ENCODE results near the gene DTHD1.

Gene DTHD1

DNA sequence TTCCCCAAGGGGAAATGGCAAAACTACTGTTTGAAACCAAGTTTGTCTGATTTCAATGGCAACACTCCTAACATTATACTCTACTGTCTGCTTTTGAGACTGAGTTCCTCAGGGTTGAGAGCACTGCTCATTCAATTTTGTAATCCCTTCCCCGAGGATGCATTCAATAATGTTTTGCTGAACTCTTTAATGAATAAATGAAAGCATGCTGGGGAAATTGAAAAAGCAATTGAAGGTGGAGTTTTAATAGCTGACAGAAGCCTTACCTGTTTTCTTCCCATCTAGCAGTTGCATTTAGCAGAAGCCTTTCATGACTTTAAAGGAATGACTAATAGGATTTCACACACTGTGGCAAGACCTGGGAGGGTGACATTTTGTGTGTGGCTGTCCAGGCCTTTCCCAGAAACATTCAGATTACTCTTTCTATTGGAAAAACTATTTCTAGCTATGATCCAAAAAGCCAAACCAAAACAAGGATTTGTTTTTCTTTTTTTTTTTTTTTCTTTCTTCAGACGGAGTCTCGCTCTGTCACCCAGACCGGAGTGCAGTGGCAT is 45.1 kb downstream of the DTHD1 start:
- no peak for TF ChIP-seq POLR2AphosphoS5 (IDR thresholded peaks at IDR 0.05; ENCODE audit: low read depth, low read length)
- TF ChIP-seq, protein P1, sequence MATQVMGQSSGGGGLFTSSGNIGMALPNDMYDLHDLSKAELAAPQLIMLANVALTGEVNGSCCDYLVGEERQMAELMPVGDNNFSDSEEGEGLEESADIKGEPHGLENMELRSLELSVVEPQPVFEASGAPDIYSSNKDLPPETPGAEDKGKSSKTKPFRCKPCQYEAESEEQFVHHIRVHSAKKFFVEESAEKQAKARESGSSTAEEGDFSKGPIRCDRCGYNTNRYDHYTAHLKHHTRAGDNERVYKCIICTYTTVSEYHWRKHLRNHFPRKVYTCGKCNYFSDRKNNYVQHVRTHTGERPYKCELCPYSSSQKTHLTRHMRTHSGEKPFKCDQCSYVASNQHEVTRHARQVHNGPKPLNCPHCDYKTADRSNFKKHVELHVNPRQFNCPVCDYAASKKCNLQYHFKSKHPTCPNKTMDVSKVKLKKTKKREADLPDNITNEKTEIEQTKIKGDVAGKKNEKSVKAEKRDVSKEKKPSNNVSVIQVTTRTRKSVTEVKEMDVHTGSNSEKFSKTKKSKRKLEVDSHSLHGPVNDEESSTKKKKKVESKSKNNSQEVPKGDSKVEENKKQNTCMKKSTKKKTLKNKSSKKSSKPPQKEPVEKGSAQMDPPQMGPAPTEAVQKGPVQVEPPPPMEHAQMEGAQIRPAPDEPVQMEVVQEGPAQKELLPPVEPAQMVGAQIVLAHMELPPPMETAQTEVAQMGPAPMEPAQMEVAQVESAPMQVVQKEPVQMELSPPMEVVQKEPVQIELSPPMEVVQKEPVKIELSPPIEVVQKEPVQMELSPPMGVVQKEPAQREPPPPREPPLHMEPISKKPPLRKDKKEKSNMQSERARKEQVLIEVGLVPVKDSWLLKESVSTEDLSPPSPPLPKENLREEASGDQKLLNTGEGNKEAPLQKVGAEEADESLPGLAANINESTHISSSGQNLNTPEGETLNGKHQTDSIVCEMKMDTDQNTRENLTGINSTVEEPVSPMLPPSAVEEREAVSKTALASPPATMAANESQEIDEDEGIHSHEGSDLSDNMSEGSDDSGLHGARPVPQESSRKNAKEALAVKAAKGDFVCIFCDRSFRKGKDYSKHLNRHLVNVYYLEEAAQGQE (IDR thresholded peaks at IDR 0.05; ENCODE audit: insufficient read depth in 1 of 2, low read depth in 2 of 2, low read length in 2 of 2) = no peak
- no peak for TF ChIP-seq FOXP2 (optimal IDR thresholded peaks at IDR 0.05; ENCODE audit: borderline replicate concordance, extremely low read depth, extremely low read length, insufficient read depth)
- TF ChIP-seq TAF1 (IDR thresholded peaks at IDR 0.05; ENCODE audit: borderline replicate concordance, insufficient read depth, low read length) = no peak
- TF ChIP-seq SIN3A (IDR thresholded peaks at IDR 0.05; ENCODE audit: borderline replicate concordance, insufficient read depth, low read length) = no peak

GRCh38 chr4:36327400-36327799 is 46.0 kb downstream of the DTHD1 start:
- TF ChIP-seq FOXP2 (optimal IDR thresholded peaks at IDR 0.05; ENCODE audit: borderline replicate concordance, extremely low read depth, extremely low read length, insufficient read depth) (no peak), POLR2AphosphoS5 (IDR thresholded peaks at IDR 0.05; ENCODE audit: low read depth, low read length) (no peak), TAF1 (IDR thresholded peaks at IDR 0.05; ENCODE audit: borderline replicate concordance, insufficient read depth, low read length) (no peak), SIN3A (IDR thresholded peaks at IDR 0.05; ENCODE audit: borderline replicate concordance, insufficient read depth, low read length) (no peak)
- TF ChIP-seq, protein P1 (IDR thresholded peaks at IDR 0.05; ENCODE audit: insufficient read depth in 1 of 2, low read depth in 2 of 2, low read length in 2 of 2) = no peak

DNA sequence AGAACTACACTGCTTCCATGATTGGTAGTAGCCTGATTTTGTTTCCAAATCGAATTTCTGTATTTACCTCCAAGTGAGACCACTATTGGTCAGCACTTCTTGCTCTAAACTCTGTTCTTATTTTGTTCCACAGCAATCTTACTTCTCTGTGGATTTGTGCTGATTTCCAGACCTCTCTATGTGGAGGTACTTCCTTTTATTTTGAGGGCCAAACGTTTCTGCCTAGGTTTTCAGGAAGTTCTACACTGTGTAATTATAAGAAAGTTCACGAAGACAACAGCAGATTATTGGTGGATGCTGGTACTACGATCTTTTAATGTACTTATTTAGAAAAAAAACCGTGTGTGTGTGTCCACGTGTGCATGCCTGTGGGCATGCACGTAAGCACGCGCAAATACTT is 46.7 kb downstream of the DTHD1 start:
- TF ChIP-seq FOXP2 (optimal IDR thresholded peaks at IDR 0.05; ENCODE audit: borderline replicate concordance, extremely low read depth, extremely low read length, insufficient read depth) (no peak), POLR2AphosphoS5 (IDR thresholded peaks at IDR 0.05; ENCODE audit: low read depth, low read length) (no peak), SIN3A (IDR thresholded peaks at IDR 0.05; ENCODE audit: borderline replicate concordance, insufficient read depth, low read length) (no peak), TAF1 (IDR thresholded peaks at IDR 0.05; ENCODE audit: borderline replicate concordance, insufficient read depth, low read length) (no peak)
- TF ChIP-seq, protein P1 (IDR thresholded peaks at IDR 0.05; ENCODE audit: insufficient read depth in 1 of 2, low read depth in 2 of 2, low read length in 2 of 2) = no peak

DNA sequence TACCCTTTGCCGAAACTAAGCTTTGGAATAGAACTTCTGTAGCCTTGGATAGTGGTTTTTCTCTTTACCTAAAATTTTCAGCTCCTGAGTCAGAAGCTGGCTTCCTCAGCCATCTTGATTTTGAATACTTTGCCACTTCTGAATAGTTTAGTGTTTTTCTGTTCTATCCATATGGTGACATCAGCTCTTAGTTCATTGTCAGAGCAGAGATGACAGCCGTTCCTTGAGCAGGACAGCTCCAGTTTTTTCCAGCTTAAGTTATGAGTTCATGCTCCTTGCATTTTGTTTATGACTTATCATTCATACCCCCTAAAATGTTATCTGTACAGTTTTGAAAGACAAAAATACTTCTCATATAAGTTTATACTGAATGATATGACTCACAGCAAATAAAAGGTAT is 47.8 kb downstream of the DTHD1 start:
- TF ChIP-seq, protein P1 (IDR thresholded peaks at IDR 0.05; ENCODE audit: insufficient read depth in 1 of 2, low read depth in 2 of 2, low read length in 2 of 2) = no peak
- TF ChIP-seq SIN3A (IDR thresholded peaks at IDR 0.05; ENCODE audit: borderline replicate concordance, insufficient read depth, low read length) (no peak), POLR2AphosphoS5 (IDR thresholded peaks at IDR 0.05; ENCODE audit: low read depth, low read length) (no peak), TAF1 (IDR thresholded peaks at IDR 0.05; ENCODE audit: borderline replicate concordance, insufficient read depth, low read length) (no peak), FOXP2 (optimal IDR thresholded peaks at IDR 0.05; ENCODE audit: borderline replicate concordance, extremely low read depth, extremely low read length, insufficient read depth) (no peak)

All from PFSK-1 (cell line).